Ovary (tissue), 3 donors: ENCODE data around the gene PRXL2B.

Experiments used
- POLR2A ChIP-seq: fragments of 450-650 bp; IDR thresholded peaks from one replicate; pipeline ENCODE4 v1.6.1; 2017; ENCODE audit warnings: antibody characterized with exemption, mild to moderate bottlenecking, moderate library complexity
- TF ChIP-seq, protein P1 (sequence below), 3 donors: fragments of 450-650 bp in 2 of 3; fragments of 200-600 bp in 1 of 3; IDR thresholded peaks; one replicate each; pipeline versions ENCODE4 v1.5.1 to v1.8.0; 2016 to 2022; ENCODE audit warnings: antibody characterized with exemption in 3 of 3, mild to moderate bottlenecking in 1 of 3
- donor health status: DM: no; HTN: no; CAD: no.

DNA sequence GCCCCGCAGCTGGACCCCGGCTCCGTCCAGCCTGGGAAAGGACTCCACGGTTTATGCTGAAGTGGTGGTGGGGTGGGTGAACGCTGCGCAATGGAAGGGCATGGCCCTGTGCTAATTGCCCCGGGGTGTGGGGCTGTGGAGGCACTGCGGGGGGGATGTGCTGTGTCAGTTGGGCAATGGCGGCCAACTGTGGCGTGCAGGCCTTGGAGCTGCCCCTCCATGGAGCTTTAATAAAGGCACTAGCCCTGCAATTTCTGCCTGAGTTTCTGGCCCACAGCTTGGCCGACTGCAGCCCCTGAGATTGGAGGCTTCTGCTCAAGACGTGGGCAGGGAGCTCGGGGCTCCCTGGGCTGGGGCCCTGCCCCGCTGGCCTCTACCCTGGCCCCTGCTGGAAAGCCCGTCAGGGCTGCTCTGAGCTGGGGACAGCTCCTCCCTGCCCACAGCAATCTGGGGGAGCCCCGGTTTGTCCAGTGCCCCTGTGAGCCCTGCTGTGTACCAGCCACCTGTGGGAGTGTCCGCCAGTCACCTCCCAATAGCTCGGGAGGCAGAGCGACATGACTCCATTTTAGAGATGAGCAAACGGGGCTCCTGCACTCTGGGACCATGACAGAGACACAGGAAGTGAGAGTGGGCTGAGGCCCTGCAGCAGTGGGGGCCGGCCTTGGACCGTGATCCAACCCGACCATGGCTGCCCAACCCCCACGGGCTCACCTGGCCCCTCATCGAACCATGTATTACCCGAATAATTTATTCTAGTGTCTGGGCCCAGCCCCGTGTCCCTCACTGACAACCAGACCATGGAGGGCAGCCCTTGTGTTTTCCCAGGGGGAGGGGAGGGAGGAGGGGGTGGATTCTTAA is 39.1 kb upstream of the PRXL2B start:
- no peak for TF ChIP-seq POLR2A
- TF ChIP-seq, protein P1, sequence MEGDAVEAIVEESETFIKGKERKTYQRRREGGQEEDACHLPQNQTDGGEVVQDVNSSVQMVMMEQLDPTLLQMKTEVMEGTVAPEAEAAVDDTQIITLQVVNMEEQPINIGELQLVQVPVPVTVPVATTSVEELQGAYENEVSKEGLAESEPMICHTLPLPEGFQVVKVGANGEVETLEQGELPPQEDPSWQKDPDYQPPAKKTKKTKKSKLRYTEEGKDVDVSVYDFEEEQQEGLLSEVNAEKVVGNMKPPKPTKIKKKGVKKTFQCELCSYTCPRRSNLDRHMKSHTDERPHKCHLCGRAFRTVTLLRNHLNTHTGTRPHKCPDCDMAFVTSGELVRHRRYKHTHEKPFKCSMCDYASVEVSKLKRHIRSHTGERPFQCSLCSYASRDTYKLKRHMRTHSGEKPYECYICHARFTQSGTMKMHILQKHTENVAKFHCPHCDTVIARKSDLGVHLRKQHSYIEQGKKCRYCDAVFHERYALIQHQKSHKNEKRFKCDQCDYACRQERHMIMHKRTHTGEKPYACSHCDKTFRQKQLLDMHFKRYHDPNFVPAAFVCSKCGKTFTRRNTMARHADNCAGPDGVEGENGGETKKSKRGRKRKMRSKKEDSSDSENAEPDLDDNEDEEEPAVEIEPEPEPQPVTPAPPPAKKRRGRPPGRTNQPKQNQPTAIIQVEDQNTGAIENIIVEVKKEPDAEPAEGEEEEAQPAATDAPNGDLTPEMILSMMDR (IDR thresholded peaks at IDR 0.05) = no peak
